HG02884 (cell line): ENCODE data around the gene ZNF585A.
"Not testable (repeated sequence)": the region's sequence is repeated elsewhere in the genome, so short reads cannot be mapped to it uniquely, and the experiment has no call there.

Experiments used
- ATAC-seq: cut with Tn5 transposase; IDR thresholded peaks from one replicate; pipeline ENCODE4 v1.9.1; 2021; ENCODE audit warnings: mild to moderate bottlenecking, moderate library complexity; ENCODE audit not compliant: unreplicated experiment

ZNF585A gene

DNA sequence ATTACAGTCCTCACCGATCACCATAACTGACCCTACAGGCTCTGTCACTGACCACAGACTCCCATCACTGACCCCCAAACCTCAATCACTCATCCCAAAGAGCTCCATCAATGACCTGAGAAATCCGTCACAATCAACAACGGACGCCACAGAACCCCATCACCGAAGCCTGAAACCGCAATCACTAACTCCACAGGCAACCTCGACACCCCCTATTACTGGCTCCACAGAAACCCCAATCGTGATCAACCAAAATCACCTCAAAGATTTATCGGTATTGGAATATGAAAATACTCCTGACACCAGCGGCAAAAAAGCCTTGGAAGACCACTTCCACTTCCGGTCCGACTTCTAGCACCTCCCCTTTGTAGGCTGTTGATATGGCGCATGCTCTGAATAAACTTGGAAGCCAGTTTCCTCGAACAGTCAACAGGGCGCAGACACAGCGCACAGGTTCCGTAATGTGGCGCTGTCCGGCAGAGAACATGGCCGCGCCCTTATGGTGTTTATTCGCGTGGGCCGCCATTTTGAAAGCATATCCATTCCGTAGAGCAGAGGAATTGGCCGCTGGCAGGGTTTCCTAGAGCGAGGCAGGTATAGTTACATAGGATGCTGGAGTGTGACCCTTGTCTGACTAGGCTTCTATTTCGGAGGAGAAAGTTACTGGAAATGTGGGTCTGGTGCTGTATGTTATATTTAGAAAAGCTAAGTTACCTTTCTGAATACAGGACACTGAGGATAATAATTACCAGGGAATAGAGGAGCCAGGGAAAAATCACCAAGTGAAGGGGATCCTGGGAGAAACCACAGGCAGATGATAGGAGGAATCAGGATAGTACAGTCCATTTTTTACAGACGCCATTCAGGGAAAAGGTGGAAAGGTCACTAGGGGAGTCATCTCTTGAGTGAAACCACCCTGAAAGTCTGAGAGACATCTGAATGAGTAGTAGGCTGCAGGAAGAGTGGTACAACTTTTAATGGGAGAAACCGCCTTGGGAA lies at the start of gene ZNF585A:
ZNF585A (minus strand) TSS at position 328 of the 999 bp plus-strand sequence. CDS start 2,785 bp downstream, outside the sequence.
- peak; percentile 95 for ATAC-seq

DNA sequence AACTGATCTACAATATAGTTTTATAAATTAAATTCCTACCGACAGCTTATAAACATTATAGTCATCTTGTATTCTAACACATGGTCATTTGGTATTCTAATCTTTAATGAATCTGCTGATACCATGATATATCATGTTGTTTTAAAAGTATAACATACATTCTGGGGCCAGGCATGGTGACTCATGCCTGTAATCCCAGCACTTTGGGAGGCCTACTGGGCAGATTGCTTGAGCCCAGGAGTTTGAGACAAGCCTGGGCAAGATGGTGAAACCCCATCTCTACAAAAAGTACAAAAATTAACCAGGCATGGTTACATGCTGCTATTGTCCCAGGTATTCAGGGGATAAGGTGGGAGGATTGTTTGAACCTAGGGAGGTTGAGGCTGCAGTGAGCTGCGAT lies 48.6 kb upstream of the ZNF585A start:
- no peak for ATAC-seq

DNA sequence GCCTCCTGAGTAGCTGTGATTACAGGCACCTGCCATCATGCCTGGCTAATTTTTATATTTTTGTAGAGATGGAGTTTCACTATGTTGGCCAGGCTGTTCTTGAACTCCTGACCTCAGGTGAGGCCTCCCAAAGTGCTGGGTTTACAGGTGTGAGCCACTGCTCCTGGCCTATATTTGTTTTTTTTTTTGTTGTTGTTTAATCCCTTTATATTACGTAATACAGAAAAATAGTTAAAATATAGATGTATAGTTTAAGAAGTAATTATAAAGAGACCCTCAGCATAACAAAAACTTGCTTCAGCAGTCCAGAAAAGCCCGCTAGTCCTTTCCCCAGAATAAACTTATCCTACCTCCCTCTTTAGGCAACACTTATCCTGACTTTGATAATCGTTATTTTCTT lies 47.9 kb upstream of the ZNF585A start:
- no peak for ATAC-seq

DNA sequence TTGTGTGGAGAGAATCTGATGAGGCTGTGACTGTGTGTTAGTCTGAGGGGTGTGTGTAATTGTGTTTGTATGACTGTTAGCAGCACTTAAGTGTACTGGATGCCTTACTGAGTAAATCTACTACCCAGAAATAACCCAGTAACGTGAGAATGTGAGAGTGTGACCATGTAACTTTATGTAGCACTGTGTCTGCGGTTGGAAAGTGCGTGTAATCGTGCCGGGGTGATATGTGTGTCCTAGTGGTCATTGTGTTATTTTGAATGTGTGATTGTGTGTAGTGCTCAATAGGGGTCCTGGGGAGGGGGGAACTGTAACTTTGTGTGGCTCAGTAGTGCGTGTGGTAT lies 46.1 kb upstream of the ZNF585A start:
- ATAC-seq, result no peak

DNA sequence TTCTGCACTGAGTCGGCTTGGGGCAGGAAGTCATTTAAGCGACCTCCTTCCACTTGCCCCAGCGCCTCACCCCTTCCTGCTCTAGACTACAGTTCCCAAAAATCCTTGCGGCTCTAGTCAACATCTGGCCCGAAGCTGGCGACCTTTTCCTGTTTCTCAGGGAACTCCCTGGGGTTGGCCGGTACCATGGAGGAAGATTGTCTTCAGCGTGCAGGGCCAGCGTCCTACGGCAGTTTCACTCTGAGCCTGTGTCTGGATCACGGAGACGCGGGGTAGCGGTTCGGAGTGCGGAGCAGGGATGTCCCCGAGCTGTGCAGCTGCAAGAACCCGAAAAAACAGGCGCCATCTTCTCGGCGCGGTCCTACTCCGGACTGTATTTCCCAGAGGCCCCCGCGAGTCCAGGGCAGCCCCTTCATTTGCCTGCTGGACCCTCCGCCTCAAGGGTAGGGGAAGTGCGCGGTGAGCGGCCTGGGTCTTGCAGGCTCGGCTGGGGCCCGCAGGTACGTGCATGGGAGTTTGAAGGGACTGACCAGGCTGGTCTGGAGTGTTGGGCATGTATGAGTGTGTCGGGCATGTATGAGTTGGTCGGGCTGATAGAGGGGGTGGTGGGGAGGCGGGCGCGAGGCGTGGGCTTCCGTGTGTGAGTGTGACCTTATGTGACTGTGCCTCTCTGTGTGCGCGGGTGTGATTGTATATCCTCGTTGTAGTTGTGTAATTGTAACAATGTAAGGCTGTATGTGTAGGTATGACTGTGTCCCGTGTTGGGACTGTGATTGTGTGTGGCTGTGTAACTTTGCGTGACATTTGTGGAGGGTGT lies 45.5 kb upstream of the ZNF585A start, which contains the start of gene ZNF383:
ZNF383 (plus strand) TSS at position 440 of the 817 bp plus-strand sequence. CDS start 12,240 bp downstream, outside the sequence.
- peak; percentile 84 for ATAC-seq

DNA sequence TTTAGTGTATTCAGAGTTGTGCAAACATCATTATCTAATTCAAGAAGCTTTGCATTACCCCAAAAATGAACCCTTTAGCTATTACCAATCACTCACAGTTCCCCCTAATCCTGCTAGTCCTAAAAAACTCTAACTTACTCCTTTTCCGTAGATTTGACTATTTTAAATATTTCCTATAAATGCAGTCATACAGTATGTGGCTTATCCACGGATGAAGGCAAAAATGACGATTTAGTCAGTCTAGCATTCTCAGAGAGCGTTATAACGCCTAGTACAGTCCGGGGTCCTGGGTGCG lies 44.9 kb upstream of the ZNF585A start:
- ATAC-seq, result no peak

DNA sequence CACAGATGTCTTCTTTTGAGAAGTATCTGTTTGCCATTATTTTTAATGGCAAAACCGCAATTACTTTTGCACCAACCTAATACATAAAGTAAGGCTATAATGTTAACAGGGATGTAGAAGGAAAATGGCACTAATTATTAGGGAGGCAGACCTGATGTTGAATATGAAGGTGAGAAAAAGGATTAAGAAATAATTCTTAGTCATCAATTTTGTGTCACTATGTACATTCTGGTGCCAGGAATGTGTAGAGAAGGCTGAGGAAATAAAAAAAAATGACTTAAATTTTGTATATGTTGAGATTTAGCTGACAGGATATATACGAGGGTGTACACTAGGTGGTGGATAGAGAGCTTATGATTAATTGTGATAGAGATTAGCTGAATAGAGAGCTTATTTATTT lies 25.3 kb upstream of the ZNF585A start:
- no peak for ATAC-seq

DNA sequence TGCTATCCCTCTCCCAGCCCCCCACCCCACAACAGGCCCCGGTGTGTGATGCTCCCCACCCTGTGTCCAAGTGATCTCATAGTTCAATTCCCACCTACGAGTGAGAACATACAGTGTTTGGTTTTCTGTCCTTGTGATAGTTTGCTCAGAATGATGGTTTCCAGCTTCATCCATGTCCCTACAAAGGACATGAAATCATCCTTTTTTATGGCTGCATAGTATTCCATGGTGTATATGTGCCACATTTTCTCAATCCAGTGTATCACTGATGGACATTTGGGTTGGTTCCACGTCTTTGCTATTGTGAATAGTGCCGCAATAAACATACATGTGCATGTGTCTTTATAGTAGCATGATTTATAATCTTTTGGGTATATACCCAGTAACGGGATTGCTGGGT lies 24.6 kb upstream of the ZNF585A start:
- not testable (repeated sequence) for ATAC-seq

DNA sequence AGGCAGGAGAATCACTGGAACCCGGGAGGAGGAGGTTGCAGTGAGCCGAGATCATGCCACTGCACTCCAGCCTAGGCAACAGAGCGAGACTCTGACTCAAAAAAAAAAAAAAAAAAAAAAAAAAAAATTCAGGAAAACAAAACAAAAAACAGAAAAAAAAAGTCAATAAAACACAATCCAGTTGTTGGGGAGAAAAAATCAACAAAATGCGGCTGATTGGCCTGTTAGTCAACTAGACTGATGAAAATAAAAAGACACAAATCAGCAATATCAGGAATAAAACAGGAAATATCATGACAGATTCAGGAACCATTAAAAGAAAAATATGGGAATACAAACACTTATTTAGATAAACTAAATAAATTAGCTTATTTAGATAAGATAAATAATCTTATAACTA lies 22.8 kb upstream of the ZNF585A start:
- not testable (repeated sequence) for ATAC-seq

DNA sequence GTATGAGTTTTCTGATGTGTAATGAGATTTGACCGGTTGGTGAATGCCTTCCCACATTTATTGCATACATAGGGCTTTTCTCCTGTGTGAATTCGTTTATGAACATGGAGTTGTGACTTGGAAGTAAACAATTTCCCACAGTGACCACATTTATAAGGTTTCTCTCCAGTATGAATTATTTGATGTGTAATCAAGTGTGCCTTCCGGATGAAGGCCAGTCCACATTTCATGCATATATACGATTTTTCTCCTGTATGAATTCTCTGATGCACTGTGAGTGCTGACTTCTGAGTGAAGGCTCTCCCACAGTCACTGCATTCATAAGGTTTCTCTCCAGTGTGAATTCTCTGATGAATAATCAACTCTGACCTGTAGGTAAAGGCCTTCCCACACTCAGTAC lies 13.6 kb upstream of the ZNF585A start:
- ATAC-seq, result not testable (repeated sequence)

DNA sequence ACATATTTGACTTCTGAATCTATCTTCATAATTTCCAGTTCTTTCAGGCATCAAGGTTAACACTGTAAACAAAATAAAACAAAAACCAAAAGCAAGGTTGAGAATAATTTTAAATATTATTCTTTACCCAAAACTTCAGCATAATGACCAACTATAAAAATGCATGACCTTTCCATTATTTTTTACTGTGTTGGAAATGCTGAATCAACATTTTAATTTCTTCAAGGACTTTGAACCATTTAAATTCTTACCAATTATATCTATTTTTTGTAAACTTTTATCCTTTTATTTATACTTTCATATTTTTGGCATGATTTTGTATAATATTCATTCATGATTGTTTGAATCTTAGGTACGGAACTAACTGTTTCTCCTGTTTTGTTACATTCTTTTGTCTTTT lies 6.9 kb downstream of the ZNF585A start:
- ATAC-seq, result no peak

DNA sequence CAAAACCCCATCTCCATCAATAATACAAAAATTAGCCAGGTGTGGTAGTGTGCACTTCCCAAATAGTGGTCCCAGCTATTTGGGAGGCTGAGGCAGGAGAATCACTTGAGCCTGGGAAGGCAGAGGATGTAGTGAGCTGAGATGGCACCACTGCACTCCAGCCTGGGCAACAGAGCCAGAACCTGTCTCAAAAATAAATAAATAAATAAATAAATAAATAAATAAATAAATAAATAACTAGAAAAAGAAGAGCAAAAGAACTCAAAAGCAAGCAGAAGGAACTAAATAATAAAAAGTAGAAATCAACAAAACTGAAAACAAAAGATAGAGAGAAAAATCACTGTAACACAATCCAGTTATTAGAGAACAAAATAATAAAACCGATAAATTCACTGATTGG lies 12.3 kb downstream of the ZNF585A start:
- no peak for ATAC-seq

DNA sequence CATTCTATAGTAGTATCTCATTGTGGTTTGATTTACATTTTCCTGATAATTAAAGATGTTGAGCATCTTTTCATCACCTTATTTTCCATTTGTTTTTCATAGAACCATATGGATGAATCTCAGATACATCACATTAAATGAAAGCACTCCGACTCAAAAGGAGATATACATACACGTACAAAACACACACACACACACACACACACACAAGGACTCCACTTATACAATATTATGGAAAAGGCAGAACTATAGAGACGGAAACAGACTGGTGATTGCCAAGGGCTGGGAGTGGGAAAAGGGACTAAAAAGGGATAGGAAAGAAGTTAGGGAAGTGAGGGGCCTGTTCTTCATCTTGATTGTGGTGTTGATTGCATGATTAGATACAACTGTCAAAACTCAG lies 24.3 kb downstream of the ZNF585A start:
- no peak for ATAC-seq

DNA sequence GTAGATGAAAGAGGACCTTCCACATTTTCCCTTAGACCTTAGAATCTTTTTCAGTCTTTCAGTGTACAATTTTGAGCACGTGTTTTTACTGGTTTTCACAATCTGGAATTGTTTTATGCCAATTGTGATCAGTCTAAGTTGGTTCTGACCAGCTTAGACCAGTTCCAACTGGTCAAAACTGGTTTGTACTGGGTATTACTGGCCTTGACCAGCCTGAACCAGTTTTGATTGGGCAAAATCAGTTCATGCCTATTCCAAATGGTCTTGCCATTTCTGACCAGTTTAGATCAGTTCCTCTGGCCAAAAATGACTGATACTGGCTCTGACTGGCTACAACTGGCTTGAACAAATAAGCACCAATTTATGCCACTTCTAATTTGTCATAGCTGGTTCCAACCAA lies 36.4 kb downstream of the ZNF585A start:
- ATAC-seq, result no peak

DNA sequence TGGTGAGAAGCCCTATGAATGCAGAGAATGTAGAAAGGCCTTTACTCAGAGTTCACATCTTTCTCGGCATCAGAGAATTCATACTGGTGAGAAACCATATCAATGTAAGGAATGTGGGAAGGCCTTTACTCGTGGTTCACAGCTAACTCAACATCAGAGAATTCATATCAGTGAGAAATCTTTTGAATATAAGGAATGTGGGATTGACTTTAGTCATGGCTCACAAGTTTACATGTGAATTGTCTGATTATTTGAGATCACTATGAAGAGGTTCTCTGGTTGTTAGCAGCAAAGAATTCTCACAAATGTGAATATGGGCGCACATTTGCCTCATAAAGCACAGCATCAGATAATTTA lies 43.7 kb downstream of the ZNF585A start:
- ATAC-seq, result no peak

DNA sequence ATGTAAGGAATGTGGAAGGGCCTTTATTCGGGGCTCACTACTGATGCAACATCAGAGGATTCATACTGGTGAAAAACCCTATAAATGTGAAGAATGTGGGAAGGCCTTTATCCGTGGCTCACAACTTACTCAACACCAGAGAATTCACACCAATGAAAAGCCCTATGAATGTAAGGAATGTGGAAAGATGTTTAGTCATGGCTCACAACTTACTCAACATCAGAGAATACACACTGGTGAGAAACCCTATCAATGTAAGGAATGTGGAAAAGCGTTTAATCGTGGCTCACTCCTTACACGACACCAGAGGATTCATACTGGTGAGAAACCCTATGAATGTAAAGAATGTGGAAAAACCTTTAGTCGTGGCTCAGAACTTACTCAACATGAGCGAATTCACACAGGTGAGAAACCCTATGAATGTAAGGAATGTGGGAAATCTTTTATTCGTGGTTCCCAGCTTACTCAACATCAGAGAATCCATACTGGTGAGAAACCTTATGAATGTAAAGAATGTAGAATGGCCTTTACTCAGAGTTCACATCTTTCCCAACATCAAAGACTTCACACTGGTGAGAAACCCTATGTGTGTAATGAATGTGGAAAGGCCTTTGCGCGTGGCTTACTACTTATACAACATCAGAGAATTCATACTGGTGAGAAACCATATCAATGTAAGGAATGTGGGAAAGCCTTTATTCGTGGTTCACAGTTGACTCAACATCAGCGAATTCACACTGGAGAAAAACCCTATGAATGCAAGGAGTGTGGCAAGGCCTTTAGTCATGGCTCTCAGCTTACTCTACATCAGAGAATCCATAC lies 44.3 kb downstream of the ZNF585A start:
- ATAC-seq, result no peak

DNA sequence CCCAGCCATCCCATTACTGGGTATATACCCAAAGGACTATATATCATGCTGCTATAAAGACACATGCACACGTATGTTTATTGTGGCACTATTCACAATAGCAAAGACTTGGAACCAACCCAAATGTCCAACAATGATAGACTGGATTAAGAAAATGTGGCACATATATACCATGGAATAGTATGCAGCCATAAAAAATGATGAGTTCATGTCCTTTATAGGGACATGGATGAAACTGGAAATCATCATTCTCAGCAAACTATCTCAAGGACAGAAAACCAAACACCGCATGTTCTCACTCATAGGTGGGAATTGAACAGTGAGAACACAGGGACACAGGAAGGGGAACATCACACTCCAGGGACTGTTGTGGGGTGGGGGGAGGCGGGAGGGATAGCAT lies 50.4 kb downstream of the ZNF585A start:
- not testable (repeated sequence) for ATAC-seq

DNA sequence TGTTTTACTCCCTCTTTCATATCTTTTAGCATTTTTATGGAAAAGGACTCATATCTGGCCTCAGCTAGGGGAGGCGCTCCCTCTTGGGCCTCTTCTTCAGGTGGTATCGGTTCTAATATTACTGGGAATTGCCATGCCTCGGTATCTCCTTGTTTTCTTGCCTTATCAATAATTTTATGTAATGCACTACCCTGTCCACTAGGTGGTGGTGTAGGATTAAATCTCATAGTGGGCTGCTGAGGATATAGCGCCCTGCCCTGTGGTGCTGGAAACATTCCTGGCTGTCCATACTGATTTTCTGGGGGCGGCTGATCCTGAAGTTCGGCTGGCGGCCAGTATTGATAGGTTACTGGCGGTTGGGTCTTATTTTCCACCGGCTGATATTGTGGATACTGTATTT lies 58.5 kb downstream of the ZNF585A start:
- ATAC-seq, result no peak

DNA sequence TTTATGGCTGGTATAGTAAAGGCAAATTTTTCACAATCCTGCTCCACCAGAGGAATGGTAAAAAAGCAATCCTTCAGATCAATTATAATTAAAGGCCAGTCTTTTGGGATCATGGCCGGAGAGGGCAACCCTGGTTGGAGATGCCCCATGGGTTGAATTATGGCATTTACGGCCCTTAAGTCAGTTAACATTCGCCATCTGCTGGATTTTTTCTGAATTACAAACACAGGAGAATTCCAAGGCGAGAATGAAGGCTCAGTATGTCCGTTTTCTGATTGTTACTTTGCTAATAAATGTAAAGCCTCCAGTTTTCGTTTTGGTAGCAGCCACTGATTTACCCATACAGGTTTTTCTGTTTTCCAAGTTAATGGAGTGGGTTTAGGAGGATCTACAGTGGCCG lies 60.7 kb downstream of the ZNF585A start:
- not testable (repeated sequence) for ATAC-seq

DNA sequence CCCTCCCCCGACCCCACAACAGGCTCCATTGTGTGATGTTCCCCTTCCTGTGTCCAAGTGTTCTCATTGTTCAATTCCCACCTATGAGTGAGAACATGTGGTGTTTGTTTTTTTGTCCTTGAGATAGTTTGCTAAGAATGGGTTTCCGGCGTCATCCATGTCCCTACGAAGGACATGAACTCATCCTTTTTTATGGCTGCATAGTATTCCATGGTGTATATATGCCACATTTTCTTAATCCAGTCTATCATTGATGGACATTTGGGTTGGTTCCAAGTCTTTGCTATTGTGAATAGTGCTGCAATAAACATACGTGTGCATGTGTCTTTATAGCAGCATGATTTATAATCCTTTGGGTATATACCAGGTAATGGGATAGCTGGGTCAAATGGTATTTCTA lies 68.4 kb downstream of the ZNF585A start:
- not testable (repeated sequence) for ATAC-seq

DNA sequence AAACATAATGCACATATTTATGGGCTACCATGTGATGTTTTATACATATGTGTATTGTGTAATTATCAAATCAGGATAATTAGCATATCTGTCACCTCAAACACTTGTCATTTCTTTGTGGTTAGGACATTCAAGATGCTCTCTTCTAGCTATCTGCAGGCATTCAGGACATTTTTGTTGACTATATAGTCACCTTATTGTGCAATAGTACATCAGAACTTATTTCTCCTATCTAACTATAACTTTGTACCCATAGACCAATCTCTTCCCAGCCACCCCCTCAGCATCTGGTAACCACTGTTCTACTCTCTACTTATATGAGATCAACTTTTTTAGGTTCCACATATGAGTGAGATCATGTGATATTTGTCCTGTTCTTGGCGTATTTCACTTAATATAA lies 73.9 kb downstream of the ZNF585A start:
- no peak for ATAC-seq
